VCaP (cell line): Measurements from ENCODE around the gene DOCK6.

Source experiments
- H3K27ac ChIP-seq: fragments of 450-650 bp; 2 replicates; pipeline ENCODE4 v1.5.1; 2017
- TF ChIP-seq, protein P1 (sequence below): fragments of 450-650 bp; conservative IDR thresholded peaks from 2 replicates; pipeline ENCODE4 v1.5.1; 2017; ENCODE audit warnings: mild to moderate bottlenecking, moderate library complexity

DOCK6 gene

DNA sequence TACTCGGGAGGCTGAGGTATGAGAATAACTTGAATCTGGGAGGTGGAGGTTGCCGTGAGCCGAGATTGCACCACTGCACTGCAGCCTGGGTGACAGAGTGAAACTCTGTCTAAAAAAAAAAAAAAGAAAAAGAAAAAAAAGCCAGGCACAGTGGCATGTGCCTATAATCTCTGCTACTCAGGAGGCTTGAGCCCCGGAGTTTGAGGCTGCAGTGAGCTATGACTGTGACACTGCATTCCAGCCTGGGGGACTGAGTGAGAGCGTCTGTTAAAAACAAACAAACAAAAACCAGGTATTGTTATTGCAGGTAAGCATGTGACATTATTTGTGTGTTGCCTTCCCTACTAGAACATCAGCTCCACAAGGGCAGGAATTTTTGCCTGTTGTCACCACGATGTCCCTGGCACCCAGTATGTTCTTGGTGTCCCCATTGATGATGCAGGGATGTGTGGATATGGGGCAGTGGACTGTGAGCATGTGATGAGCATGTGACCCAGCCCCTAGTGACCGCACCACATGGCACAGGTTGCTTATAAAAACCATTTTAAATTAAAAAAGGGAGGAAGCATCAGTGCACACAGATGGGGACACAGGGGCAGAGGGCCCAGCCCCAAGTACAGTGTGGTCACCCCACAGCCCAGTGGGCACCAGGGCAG is 63.4 kb downstream of the DOCK6 start:
- peak overlapping the region; percentile 73 for H3K27ac ChIP-seq
- TF ChIP-seq, protein P1, sequence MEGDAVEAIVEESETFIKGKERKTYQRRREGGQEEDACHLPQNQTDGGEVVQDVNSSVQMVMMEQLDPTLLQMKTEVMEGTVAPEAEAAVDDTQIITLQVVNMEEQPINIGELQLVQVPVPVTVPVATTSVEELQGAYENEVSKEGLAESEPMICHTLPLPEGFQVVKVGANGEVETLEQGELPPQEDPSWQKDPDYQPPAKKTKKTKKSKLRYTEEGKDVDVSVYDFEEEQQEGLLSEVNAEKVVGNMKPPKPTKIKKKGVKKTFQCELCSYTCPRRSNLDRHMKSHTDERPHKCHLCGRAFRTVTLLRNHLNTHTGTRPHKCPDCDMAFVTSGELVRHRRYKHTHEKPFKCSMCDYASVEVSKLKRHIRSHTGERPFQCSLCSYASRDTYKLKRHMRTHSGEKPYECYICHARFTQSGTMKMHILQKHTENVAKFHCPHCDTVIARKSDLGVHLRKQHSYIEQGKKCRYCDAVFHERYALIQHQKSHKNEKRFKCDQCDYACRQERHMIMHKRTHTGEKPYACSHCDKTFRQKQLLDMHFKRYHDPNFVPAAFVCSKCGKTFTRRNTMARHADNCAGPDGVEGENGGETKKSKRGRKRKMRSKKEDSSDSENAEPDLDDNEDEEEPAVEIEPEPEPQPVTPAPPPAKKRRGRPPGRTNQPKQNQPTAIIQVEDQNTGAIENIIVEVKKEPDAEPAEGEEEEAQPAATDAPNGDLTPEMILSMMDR: no peak

DNA sequence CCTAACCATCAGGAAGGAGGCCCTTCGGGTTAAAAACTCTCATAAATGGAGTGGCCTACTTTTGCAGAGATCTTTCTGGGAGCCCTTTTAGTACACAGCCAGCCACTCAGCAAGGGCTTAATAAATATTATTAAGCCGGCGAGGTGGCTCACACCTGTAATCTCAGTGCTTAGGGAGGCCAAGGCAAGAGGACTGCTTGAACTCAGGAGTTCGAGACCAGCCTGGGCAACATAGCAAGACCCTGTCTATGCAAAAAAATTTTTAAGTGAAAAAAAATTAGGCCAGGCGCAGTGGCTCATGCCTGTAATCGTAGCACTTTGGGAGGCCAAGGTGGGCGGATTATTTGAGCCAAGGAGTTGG is 64.2 kb downstream of the DOCK6 start:
- TF ChIP-seq, protein P1: no peak
- peak overlapping the region; percentile 73 for H3K27ac ChIP-seq

DNA sequence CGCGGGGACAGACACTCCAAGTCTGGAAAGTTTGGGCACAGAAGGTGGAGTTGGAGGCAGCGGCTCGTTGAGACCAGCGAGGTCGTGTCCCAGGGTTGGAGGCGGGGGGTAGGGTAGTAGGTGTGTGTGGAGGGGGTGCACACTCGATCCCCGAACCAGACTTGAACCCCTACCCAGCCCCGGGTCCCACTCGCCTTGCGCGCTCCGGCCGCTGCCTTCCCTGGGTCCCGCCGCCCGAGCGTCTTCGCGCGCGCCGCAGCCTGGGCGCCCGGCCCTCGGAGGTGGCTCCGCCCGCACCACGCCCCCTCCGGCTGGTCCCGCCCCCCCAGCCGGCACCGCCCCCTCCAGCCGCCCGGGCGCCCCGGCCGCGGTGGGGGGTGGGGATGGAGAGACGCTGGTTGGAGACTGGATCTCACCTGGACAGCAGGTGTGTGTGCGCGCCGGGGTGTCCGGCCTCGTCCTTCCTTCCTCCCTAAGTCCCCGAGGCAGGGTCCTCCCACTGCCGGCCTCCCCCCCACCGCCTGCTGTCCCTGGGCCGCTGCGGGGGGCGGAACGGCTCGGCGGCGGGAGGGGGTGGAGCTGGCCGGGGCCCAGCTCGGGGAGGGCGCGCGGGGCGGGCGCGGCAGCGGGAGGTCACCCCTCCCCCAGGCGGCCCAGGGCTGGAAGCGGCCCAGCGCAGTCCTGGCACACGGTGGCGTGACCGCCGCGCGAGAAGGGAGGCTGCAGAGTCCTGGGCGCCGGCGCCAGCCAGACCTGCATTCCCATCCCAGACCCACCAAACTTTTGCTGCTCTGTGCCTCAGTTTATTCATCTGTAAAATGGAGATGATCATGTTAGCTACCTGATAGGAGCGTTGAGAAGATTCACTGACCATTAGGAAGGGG is 64.8 kb downstream of the DOCK6 start, which contains the start of gene KANK2:
TSS of gene KANK2 (minus strand) at position 255 of the 884 bp plus-strand sequence. CDS start 3,034 bp downstream, outside the sequence.
- TF ChIP-seq, protein P1: no peak
- H3K27ac ChIP-seq: peak within 1 kb of the TSS; percentile 73

DNA sequence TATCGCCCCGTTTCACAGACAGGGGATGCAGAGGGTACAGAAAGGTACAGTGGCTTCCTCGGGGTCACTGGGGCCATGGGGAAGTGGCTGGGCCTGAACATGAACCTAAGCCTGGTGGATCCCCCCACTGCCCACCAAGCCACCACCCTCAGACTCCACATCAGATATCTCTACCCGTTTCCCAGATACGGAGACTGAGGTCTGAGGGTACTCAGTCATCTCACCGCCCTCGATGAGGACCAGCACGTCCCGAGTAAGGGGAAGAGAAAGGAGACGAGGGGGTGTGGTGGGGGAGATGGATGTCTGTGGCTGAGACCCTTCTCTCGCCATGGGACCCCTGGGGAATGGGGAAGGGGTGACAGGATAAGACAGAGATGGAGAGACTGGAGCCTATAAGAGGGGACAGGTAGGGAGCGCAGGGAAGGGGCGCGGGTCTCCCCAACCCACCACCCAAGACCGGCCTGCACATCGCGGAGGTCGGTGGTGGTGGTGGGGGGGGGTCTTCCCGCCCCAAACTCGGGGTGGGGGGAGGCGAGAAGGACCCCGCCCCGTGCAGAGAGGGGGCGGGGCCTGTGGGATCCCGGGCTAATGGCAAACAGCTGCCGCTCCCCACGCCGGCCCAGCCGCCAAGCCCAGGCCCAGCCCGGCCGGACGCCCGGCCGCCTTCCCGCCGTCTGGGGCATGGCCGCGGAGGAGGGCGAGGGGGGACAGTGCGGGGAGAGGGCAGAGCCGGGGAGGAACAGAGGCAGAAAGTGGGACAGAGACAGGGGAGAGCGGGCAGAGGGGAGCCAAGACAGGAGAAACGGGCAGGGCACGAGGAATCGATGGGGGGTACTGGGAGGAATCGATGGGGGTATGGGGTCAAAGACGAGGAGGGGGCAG is 65.7 kb downstream of the DOCK6 start:
- TF ChIP-seq, protein P1: no peak
- peak overlapping the region; percentile 73; the same call in 1 of the 2 replicates for H3K27ac ChIP-seq

DNA sequence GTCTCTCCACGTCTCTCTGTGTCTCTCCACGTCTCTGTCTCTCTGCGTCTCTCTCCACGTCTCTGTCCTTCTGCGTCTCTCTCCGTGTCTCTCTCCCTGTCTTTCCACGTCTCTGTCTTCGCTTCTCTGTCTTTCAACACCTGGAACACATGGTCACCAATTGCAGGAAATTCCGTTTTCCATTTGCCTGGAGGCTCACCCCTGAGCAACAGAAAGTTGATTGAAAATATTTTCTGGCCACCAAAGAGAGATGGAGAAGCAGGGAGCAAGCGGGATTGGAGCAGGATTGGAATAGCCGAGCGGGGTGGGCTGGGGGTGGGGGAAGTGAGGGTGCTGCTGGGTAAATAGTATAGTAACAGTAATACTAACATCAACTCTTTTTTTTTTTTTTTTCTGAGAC is 66.6 kb downstream of the DOCK6 start:
- no peak overlapping the region for H3K27ac ChIP-seq
- TF ChIP-seq, protein P1: no peak

DNA sequence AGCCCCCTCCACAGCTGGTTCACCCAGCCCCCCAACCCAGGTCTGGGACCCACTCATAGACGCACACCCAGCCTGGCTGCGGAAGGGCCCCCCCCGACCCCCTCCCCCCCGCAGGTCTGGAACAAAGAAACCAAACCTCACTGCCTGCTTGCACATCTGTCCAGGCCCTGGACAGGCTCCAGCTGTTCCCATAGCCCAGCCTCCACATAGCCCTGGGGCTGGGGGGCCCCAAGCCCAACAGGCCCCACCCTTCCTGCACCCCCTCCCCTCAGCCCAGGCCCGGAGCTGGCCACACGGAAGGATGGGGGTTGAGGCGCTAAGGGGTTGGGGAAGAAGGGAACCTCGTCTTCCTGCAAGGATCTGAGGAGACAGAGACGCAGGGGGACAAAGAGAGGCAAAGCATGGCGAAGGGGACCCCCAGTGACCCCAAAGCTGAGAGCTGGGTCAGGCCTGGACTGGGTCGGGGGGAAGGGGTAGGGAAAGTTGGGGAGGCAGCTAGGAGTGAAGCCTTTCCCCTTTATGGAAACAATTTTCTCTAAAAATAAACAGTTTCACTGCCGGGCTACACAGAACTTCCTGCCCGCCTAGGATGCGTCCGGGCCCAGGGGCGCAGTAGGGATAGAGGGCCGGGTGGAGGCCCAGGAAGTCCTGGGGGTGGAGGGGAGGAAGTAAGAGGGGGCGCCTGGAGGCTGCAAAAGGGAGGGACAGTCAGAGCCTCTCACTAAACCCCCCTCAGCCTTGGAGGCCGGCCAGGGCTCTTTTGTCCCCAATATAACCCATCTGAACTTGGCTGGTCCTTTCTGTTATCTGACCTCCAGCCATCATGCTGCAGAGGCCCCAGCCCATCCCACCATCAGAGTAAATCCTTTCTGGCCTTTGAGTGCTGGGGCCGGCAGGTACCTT is 67.4 kb downstream of the DOCK6 start:
- TF ChIP-seq, protein P1: no peak
- H3K27ac ChIP-seq: no peak overlapping the region
